Hepatocyte (in vitro differentiated cells): ENCODE data around the gene TULP4. TPM values are rescaled to one million over a fixed set of nuclear protein-coding genes. Genes with fewer than 3 reads are reported as not detected.

Experiments
- DNase-seq: peaks from one replicate; pipeline ENCODE4 v3.0.0-alpha.2; 2016; ENCODE audit warnings: low spot score
- H2AFZ ChIP-seq: fragments of 200-600 bp; sonication (generic); 2 replicates; pipeline ENCODE4 v1.6.0; 2016; ENCODE audit warnings: antibody characterized with exemption, mild to moderate bottlenecking
- H3K27ac ChIP-seq: fragments of 200-600 bp; sonication (generic); 2 replicates; pipeline ENCODE4 v1.5.1; 2016; ENCODE audit warnings: mild to moderate bottlenecking
- H3K27me3 ChIP-seq: fragments of 200-600 bp; sonication (generic); 2 replicates; pipeline ENCODE4 v1.6.1; 2016
- H3K36me3 ChIP-seq: fragments of 200-600 bp; sonication (generic); replicated peaks from 2 replicates; pipeline ENCODE4 v1.5.1; 2016; ENCODE audit warnings: low read depth; ENCODE audit not compliant: insufficient read depth
- H3K4me1 ChIP-seq: fragments of 200-600 bp; sonication (generic); 2 replicates; pipeline ENCODE4 v1.5.1; 2016; ENCODE audit warnings: mild to moderate bottlenecking, moderate library complexity; ENCODE audit not compliant: insufficient read depth
- H3K4me2 ChIP-seq: fragments of 200-600 bp; sonication (generic); 2 replicates; pipeline ENCODE4 v1.6.0; 2016
- H3K4me3 ChIP-seq: fragments of 200-600 bp; sonication (generic); 2 replicates; pipeline ENCODE4 v1.5.1; 2016; ENCODE audit warnings: mild to moderate bottlenecking
- H3K79me2 ChIP-seq: fragments of 200-600 bp; sonication (generic); 2 replicates; pipeline ENCODE4 v1.6.0; 2017; ENCODE audit warnings: mild to moderate bottlenecking
- H3K9me2 ChIP-seq: fragments of 200-600 bp; sonication (generic); replicated peaks from 2 replicates; pipeline ENCODE4 v1.6.0; 2017; ENCODE audit warnings: mild to moderate bottlenecking; ENCODE audit not compliant: insufficient read depth
- H3K9me3 ChIP-seq: fragments of 200-600 bp; sonication (generic); 2 replicates; pipeline ENCODE4 v1.5.1; 2016; ENCODE audit warnings: low read depth, mild to moderate bottlenecking
- H4K20me1 ChIP-seq: fragments of 200-600 bp; sonication (generic); 2 replicates; pipeline ENCODE4 v1.6.0; 2016; ENCODE audit warnings: mild to moderate bottlenecking; ENCODE audit not compliant: insufficient read depth, poor library complexity, severe bottlenecking
- CTCF ChIP-seq: fragments of 200-600 bp; sonication (generic); IDR thresholded peaks from 2 replicates; pipeline ENCODE4 v1.5.1; 2016; ENCODE audit warnings: antibody characterized with exemption, mild to moderate bottlenecking; ENCODE audit not compliant: poor library complexity
- EZH2 ChIP-seq: fragments of 200-600 bp; sonication (generic); IDR thresholded peaks from 2 replicates; pipeline ENCODE4 v1.6.1; 2016; ENCODE audit warnings: antibody characterized with exemption, mild to moderate bottlenecking, borderline replicate concordance
- EZH2phosphoT487 ChIP-seq: fragments of 200-600 bp; sonication (generic); IDR thresholded peaks from one replicate; pipeline ENCODE4 v1.6.1; 2018; ENCODE audit warnings: antibody characterized with exemption, mild to moderate bottlenecking, low read depth, moderate library complexity; ENCODE audit not compliant: unreplicated experiment, severe bottlenecking
- WGBS: methylation state at CpG from one replicate; pipeline ENCODE4 v1.1.6; 2016; ENCODE audit warnings: low lambda C conversion rate; ENCODE audit errors: missing lambda C conversion rate; 5-methylcytosine and 5-hydroxymethylcytosine counted together
- polyA plus RNA-seq: library from polyadenylated mRNA; unstranded; fragments of >200 nt; fragmentation: Nextera tagmentation; extraction: Ambion mirVana; gene quantifications from 2 replicates; pipeline ENCODE4 v1.2.1, GENCODE V29; 2016
- total RNA-seq: library from RNA; depleted of rRNA; stranded (reverse); fragments of >200 nt; gene quantifications from 2 replicates; pipeline ENCODE4 v1.2.3, GENCODE V29; 2014

TULP4 gene
- total and polyA plus RNA-seq, 2 experiments from 2014 or later, result 30.1 to 129 TPM

GRCh38 chr6:158536084-158536890, 224.0 kb downstream of the TULP4 start:
- Histone ChIP-seq H3K27ac (no peak overlapping the region), H3K4me3 (peak overlapping the region; percentile 83), H3K9me2 (no peaks in the 10 kb centered on the region), H3K4me2 (peak overlapping the region; percentile 100), H3K79me2 (no peaks in the 10 kb centered on the region), H3K27me3 (peaks cover 7% of the 10 kb centered on the region), H3K9me3 (no peaks in the 10 kb centered on the region), H3K4me1 (no peaks in the 10 kb centered on the region), H3K36me3 (no peaks in the 10 kb centered on the region), H4K20me1 (no peaks in the 10 kb centered on the region), H2AFZ (peak overlapping the region; percentile 74)
- peak; percentile 88 for DNase-seq
- under 1% methylated on average over 48 of the region's 75 CpGs for WGBS
- no peak for TF ChIP-seq EZH2
- no peak for TF ChIP-seq EZH2phosphoT487
- TF ChIP-seq CTCF, result no peak

- Histone ChIP-seq H3K36me3 (no peaks in the 10 kb centered on the region), H3K4me1 (no peaks in the 10 kb centered on the region), H3K27ac (no peak overlapping the region), H3K9me2 (no peaks in the 10 kb centered on the region), H2AFZ (peak overlapping the region; percentile 74), H4K20me1 (no peaks in the 10 kb centered on the region), H3K4me2 (peak overlapping the region; percentile 100), H3K79me2 (no peaks in the 10 kb centered on the region), H3K27me3 (peaks cover 7% of the 10 kb centered on the region), H3K4me3 (peak overlapping the region; percentile 83), H3K9me3 (no peaks in the 10 kb centered on the region)
- 7% methylated on average over 37 of the region's 94 CpGs for WGBS
- DNase-seq, result peak; percentile 70
- no peak for TF ChIP-seq EZH2phosphoT487
- no peak for TF ChIP-seq EZH2
- no peak for TF ChIP-seq CTCF
Observed at GRCh38 chr6:158536891-158537798, 224.9 kb downstream of the TULP4 start.

- WGBS, result 62% methylated on average over 2 of the region's 2 CpGs
- H3K27me3 ChIP-seq, result peaks cover 7% of the 10 kb centered on the region
Observed at GRCh38 chr6:158538741-158539140, 226.5 kb downstream of the TULP4 start.

More at GRCh38 chr6:158538741-158539140, 226.5 kb downstream of the TULP4 start:
- Histone ChIP-seq H3K79me2 (no peaks in the 10 kb centered on the region), H3K9me3 (no peaks in the 10 kb centered on the region), H4K20me1 (no peaks in the 10 kb centered on the region), H2AFZ (no peak overlapping the region), H3K4me3 (no peak overlapping the region), H3K4me2 (no peak overlapping the region), H3K9me2 (no peaks in the 10 kb centered on the region), H3K27ac (no peak overlapping the region), H3K4me1 (no peaks in the 10 kb centered on the region), H3K36me3 (no peaks in the 10 kb centered on the region)
- TF ChIP-seq CTCF, result no peak
- no peak for DNase-seq
